GM20000 (cell line): ENCODE results near the gene RGS6.

Experiments used
- DNase-seq: peaks from one replicate; pipeline ENCODE4 v3.0.0; 2012; ENCODE audit warnings: low spot score
- CTCF ChIP-seq: IDR thresholded peaks from 2 replicates; pipeline ENCODE4 v1.5.1; 2012; ENCODE audit warnings: mild to moderate bottlenecking, control low read depth; ENCODE audit errors: extremely low read depth, missing control alignments

Gene RGS6

GRCh38 chr14:72512281-72512680, 580.1 kb downstream of the RGS6 start:
- TF ChIP-seq CTCF: no peak

GRCh38 chr14:72512925-72513324, 580.7 kb downstream of the RGS6 start:
- DNase-seq: no peak
- no peak for TF ChIP-seq CTCF

More at GRCh38 chr14:72512281-72512680, 580.1 kb downstream of the RGS6 start:
- no peak for DNase-seq

GRCh38 chr14:72513346-72513745, 581.1 kb downstream of the RGS6 start:
- DNase-seq: no peak
- TF ChIP-seq CTCF: no peak

GRCh38 chr14:72513965-72514659, 581.9 kb downstream of the RGS6 start:
- DNase-seq: no peak
- peak; percentile 68 for TF ChIP-seq CTCF

- no peak for DNase-seq
- no peak for TF ChIP-seq CTCF
Observed at GRCh38 chr14:72514660-72515025, 582.4 kb downstream of the RGS6 start.

GRCh38 chr14:72515779-72516770, 583.8 kb downstream of the RGS6 start:
- no peak for DNase-seq
- TF ChIP-seq CTCF: no peak
